Naive thymus-derived CD8-positive, alpha-beta T cell (primary cell): ENCODE data around the gene FCGR2B. TPM values are rescaled to one million over a fixed set of nuclear protein-coding genes. Genes with fewer than 3 reads are reported as not detected.
"Not testable (repeated sequence)": the region's sequence is repeated elsewhere in the genome, so short reads cannot be mapped to it uniquely, and the experiment has no call there.

Experiments
- ATAC-seq, 2 donors: fragments of 150-1000 bp; cut with Tn5 transposase in 1 of 2; sonication (Bioruptor Pico), chemical (Tn5 transposase) in 1 of 2; 1 replicate in 1 of 2; 2 replicates in 1 of 2; pipeline ENCODE4 v1.10.0; 2021; ENCODE audit warnings: mild to moderate bottlenecking in 2 of 2, moderate library complexity in 2 of 2
- POLR2A ChIA-PET: fragments of 350-600 bp; sonication (Branson Sonifier 250); formaldehyde crosslinking; loops from one replicate; lab custom pipeline; 2021; ENCODE audit warnings: antibody characterized with exemption; lab: Charles Lee
- DNase-seq, 10 donors: peaks; one replicate each; pipeline versions ENCODE4 v3.0.0 to v3.0.0-alpha.2; 2020 to 2022
- H3K27ac Mint-ChIP-seq, 10 donors: one replicate each; pipeline ENCODE4 v1.8.0; 2020 to 2022; ENCODE audit warnings: mild to moderate bottlenecking in 10 of 10, mixed read lengths in 10 of 10, moderate library complexity in 4 of 10, inconsistent platforms in 1 of 10
- H3K27me3 Mint-ChIP-seq, 5 donors: one replicate each; pipeline ENCODE4 v1.8.0; 2021 to 2022; ENCODE audit warnings: mixed read lengths in 5 of 5
- H3K36me3 Mint-ChIP-seq, 3 donors: one replicate each; pipeline ENCODE4 v1.8.0; 2020 to 2022; ENCODE audit warnings: mixed read lengths in 3 of 3, mild to moderate bottlenecking in 2 of 3, inconsistent platforms in 1 of 3
- H3K4me1 Mint-ChIP-seq, 4 donors: one replicate each; pipeline ENCODE4 v1.8.0; 2021 to 2022; ENCODE audit warnings: mixed read lengths in 4 of 4
- H3K4me3 Mint-ChIP-seq, 10 donors: one replicate each; pipeline ENCODE4 v1.8.0; 2020 to 2022; ENCODE audit warnings: mild to moderate bottlenecking in 10 of 10, mixed read lengths in 10 of 10, moderate library complexity in 6 of 10, inconsistent platforms in 1 of 10
- H3K9me3 Mint-ChIP-seq, 9 donors: one replicate each; pipeline ENCODE4 v1.8.0; 2020 to 2022; ENCODE audit warnings: mixed read lengths in 9 of 9, mild to moderate bottlenecking in 3 of 9, inconsistent platforms in 1 of 9, moderate library complexity in 1 of 9
- polyA plus RNA-seq, 3 donors: library from polyadenylated mRNA; unstranded; fragments of 300-500 nt; fragmentation: Illumina TruSeq; gene quantifications; one replicate each; pipeline ENCODE4 v1.2.3, GENCODE V29; 2021
- total RNA-seq, 8 experiments: library from RNA in 2 of 8; stranded (reverse) in 2 of 8; gene quantifications; one replicate each; pipeline ENCODE4 v1.2.3 and lab custom pipeline; 2021 to 2026

The FCGR2B gene
- total and polyA plus RNA-seq, 5 experiments from 2014 or later, result 0.16 to 3.5 (median 1.7) TPM; not detected in 1

DNA sequence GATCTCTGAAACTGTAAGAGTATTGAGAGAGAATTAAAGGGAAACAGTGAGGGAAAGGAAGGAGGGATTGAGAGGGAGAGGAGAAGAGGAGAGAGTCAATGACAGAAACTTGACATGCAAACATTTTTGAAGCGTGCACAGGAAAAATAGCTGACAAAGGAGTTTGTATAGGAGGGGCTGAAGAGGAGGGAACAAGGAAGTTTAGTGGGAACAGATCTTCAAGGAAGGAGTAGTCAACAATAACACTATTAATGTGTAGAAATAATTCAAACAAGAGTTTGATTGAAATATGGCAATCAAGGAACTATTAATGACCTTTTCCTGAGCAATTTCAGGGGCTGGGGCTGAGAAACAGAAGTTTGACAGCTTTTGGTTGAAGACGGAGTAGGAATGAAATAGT is 27.9 kb upstream of the FCGR2B start:
- DNase-seq, H3K27ac Mint-ChIP-seq, H3K9me3 Mint-ChIP-seq, H3K36me3 Mint-ChIP-seq, H3K27me3 Mint-ChIP-seq, ATAC-seq, H3K4me3 Mint-ChIP-seq: not testable (repeated sequence)
- POLR2A ChIA-PET, result interaction anchor here (0.7 kb wide), 1 partner anchor 24 kb away, joined by 3 read pairs; no protein-coding TSS in a partner anchor
- H3K4me1 Mint-ChIP-seq, result peaks cover 6 to 15% (median 12%) of the 10 kb centered on the region in 4 donors

- H3K36me3 Mint-ChIP-seq, H3K27me3 Mint-ChIP-seq, DNase-seq, POLR2A ChIA-PET, H3K9me3 Mint-ChIP-seq: not testable (repeated sequence)
- Mint-ChIP-seq H3K4me1 (peaks cover 6 to 15% (median 12%) of the 10 kb centered on the region in 4 donors), H3K27ac (peak overlapping the region in 4 of 10 donors; percentile 37 to 76 (median 62)), H3K4me3 (peak overlapping the region in 7 of 10 donors; percentile 14 to 62 (median 35))
- ATAC-seq, result peak; percentile 36 to 39
Observed at GRCh38 chr1:161636189-161636782, 26.7 kb upstream of the FCGR2B start.

DNA sequence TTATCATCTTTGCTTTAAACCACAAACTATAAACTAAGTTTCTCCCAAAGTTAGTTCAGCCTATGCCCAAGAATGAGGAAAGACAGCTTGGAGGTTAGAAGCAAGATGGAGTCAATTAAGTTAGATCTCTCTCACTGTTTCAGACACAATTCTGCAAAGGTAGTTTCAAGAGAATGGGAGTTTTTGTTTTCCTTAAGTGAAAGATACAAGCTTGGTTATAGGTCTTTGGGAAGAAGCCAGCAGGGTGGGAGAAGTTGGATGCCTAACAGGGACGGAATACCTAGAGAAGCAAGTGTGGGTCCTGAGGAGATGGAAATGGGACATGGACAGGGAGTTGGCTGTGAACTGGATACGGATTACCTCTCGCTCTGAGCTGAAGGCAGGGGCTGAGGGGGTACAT is 26.0 kb upstream of the FCGR2B start:
- ATAC-seq, H3K4me3 Mint-ChIP-seq, POLR2A ChIA-PET, DNase-seq, H3K27me3 Mint-ChIP-seq, H3K36me3 Mint-ChIP-seq, H3K9me3 Mint-ChIP-seq: not testable (repeated sequence)
- Mint-ChIP-seq H3K27ac (peak overlapping the region in 3 of 10 donors; percentile 41 to 60 (median 42)), H3K4me1 (peaks cover 6 to 15% (median 13%) of the 10 kb centered on the region in 4 donors)

DNA sequence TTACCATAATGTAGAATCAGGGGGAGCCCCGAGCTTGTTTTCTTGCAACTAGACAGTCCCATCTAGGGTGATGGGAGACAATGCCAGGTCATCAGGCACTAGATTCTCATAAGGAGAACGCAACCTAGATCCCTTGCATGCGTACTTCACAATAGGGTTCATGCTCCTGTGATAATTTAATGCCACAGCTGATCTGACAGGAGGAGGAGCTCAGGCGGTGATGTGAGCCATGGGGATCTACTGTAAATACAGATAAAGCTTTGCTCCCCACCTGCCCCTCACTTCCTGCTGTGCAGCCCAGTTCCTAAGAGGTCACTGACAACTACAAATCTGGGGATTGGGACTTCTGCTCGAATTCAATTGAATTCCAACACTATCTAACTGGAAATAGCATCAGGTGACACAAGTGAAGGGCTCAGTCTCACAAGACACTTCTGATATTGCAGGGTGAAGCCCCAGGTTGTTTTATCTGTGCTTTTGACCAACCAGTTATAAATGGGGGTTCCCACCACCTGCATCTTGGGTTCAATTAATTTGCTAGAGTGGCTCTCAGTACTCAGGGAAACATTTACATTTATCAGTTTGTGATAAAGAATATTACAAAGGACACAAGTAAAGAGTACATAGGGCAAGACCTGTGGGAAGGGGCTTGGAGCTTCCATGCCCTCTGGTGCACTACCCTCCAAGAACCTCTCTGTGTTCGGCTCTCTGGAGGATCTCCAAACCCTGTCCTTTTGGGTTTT is 24.5 kb upstream of the FCGR2B start:
- DNase-seq, H3K27ac Mint-ChIP-seq, POLR2A ChIA-PET, H3K36me3 Mint-ChIP-seq, H3K4me3 Mint-ChIP-seq, H3K9me3 Mint-ChIP-seq, ATAC-seq, H3K27me3 Mint-ChIP-seq: not testable (repeated sequence)
- peaks cover 11 to 25% (median 18%) of the 10 kb centered on the region in 4 donors for H3K4me1 Mint-ChIP-seq

DNA sequence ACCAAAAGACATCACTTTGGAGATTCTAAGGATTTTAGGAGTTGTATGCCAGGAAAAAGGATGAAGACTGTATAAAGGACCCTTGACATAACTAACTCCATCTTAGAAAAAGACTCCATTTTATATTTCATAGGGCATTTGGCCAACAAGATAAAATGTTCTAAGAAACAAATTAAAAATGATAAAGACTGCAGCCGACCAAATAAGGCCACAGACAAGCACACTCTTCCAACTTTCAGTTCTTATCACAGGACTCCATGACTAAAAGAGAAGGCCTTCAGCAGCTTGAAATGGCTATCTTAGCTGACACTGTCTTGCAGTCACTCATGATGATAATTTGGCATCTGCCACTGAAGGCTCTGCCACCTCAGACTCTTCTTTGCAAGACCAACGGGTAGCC is 23.7 kb upstream of the FCGR2B start:
- peaks cover 11 to 26% (median 18%) of the 10 kb centered on the region in 4 donors for H3K4me1 Mint-ChIP-seq
- POLR2A ChIA-PET, ATAC-seq, H3K4me3 Mint-ChIP-seq, H3K9me3 Mint-ChIP-seq, H3K27ac Mint-ChIP-seq, H3K27me3 Mint-ChIP-seq, H3K36me3 Mint-ChIP-seq, DNase-seq: not testable (repeated sequence)

- peak overlapping the region in 1 of 10 donors; percentile 3 for H3K27ac Mint-ChIP-seq
- peaks cover 3 to 21% (median 5%) of the 10 kb centered on the region in 5 donors for H3K27me3 Mint-ChIP-seq
- H3K36me3 Mint-ChIP-seq, POLR2A ChIA-PET, H3K9me3 Mint-ChIP-seq: not testable (repeated sequence)
- peak in 1 of 2 donors; percentile 36 for ATAC-seq
- peak overlapping the region in 3 of 10 donors; percentile 2 to 51 (median 10) for H3K4me3 Mint-ChIP-seq
- DNase-seq, result peak in 1 of 10 donors; percentile 21
- H3K4me1 Mint-ChIP-seq, result peaks cover 8 to 18% (median 10%) of the 10 kb centered on the region in 4 donors
Observed at GRCh38 chr1:161642697-161643096, 20.2 kb upstream of the FCGR2B start.

DNA sequence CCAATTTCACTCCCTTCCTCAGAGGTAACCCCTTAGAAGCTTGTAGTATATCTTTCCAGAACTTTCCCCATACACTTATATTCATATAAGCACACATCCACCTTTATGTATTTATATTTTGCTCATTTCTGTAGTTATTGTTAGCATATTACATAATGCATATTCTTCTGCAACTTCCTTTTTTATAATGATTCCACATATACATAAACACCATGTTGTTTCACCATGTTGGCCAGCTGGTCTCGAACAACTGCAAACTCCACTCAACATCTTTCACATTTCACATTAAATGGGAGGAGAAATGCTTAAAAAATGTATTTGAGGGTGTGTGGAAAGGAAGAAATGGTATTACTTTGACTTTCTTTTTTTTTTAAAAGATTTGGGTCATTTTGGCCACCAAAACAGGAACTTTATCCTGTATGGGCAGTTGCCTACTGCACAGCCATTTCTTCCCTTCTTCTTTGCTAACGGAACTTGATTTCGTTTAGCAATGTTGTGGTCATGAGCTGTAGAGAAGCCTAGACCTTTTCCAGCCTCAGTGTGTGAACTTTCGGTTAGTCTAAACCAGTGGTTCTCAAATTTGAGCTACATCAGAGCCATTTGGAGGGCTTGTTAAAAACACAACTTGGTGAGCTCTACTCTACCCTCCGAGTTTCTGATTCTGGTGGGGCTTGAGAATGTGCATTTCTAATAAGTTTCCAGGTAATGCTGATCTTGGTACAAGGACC is 19.3 kb upstream of the FCGR2B start:
- H3K4me1 Mint-ChIP-seq, result peaks cover 9 to 20% (median 13%) of the 10 kb centered on the region in 4 donors
- DNase-seq, H3K9me3 Mint-ChIP-seq, H3K4me3 Mint-ChIP-seq, ATAC-seq, H3K36me3 Mint-ChIP-seq, POLR2A ChIA-PET, H3K27ac Mint-ChIP-seq: not testable (repeated sequence)
- peaks cover 5 to 24% (median 5%) of the 10 kb centered on the region in 5 donors for H3K27me3 Mint-ChIP-seq

- DNase-seq, H3K36me3 Mint-ChIP-seq, H3K4me3 Mint-ChIP-seq, POLR2A ChIA-PET, H3K9me3 Mint-ChIP-seq, ATAC-seq, H3K27ac Mint-ChIP-seq: not testable (repeated sequence)
- Mint-ChIP-seq H3K4me1 (peaks cover 9 to 20% (median 13%) of the 10 kb centered on the region in 4 donors), H3K27me3 (peaks cover 5 to 24% (median 5%) of the 10 kb centered on the region in 5 donors)
Observed at GRCh38 chr1:161644855-161645254, 18.1 kb upstream of the FCGR2B start.

DNA sequence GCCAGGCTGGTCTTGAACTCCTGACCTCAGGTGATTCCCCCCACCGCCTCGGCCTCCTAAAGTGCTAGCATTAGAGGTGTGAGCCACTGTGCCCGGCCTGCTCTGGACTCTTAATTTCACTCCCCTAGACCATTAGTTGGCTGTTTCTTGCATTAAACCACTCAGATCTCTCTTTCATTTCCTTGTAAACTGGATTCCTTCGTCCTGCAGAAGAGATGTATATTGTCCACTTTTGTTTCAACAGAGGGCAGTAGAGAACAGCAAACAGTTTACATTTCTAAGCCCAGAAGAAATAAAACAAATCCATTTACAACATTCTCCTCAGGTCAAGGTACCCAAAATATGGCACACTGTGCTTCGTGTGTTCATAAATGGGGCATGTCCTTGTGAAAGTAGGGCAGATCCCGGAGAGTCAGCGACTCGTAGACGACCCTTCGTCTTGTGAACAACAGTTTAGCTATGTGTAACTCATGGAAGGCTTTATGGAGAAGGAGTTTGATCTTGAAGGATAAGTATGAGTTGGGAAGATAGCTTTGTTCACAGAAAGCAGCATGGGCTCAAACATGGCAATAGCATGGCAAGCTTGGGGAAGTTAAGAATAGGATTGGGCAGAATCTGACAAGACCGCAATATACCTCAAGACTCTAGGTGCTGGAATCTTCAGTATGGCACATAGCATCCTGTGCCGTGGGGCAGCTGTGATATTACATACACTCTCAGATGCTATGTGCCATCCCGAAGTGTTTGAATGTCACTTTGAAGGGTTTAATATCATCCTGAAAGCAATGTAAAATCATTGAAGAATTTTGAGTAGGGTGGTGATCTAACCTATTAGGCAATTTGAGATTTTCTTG is 15.2 kb upstream of the FCGR2B start:
- ATAC-seq (peak; percentile 68 to 73), DNase-seq (peak in 3 of 10 donors; percentile 37 to 47 (median 43))
- H3K4me1 Mint-ChIP-seq, result peaks cover 4 to 13% (median 7%) of the 10 kb centered on the region in 4 donors
- H3K9me3 Mint-ChIP-seq, H3K36me3 Mint-ChIP-seq, H3K27ac Mint-ChIP-seq, H3K4me3 Mint-ChIP-seq, POLR2A ChIA-PET: not testable (repeated sequence)
- peaks cover 3 to 24% (median 7%) of the 10 kb centered on the region in 5 donors for H3K27me3 Mint-ChIP-seq

DNA sequence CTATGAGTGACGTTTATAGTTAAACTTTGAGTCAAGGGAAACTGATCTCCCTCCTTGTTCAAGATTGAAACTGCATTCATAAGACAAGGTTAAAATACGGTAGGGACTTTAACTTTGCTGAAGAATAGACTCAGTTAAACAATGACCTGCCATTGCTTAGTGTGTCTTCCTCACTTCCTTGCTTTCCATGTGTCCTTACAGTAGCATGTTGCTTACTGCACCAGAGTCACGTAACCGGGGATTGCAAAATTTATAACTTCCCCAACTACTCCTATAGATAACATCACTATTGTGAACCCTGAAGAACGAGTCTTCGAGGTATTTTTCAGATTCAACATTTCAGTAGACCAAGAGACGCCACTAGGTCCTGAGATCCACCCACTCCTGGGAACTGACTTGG is 9.4 kb upstream of the FCGR2B start:
- POLR2A ChIA-PET, DNase-seq, ATAC-seq, H3K4me3 Mint-ChIP-seq, H3K27ac Mint-ChIP-seq, H3K9me3 Mint-ChIP-seq, H3K4me1 Mint-ChIP-seq, H3K36me3 Mint-ChIP-seq: not testable (repeated sequence)
- H3K27me3 Mint-ChIP-seq, result peaks cover 0 to 16% (median 2%) of the 10 kb centered on the region in 5 donors

DNA sequence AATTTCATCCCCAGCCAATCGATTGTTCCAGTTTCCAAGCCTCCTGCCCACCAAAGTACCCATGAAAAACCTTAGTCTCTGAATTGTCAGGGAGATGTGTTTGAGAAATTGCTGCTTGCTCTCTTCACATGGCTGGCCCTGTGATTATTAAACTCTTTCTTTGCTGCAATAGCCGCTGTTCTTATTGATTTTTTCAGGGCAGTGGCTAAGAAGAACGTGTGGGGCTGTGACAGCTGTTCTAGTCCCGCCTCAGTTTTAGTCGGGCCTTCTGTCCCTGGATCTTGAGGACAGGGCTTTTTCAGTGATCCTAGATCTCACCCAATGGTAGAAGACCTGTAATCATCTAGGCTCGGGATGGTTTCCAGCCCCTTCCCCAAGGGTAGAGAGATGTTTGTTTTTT is 9.0 kb upstream of the FCGR2B start:
- H3K27me3 Mint-ChIP-seq, result peaks cover 0 to 15% (median 2%) of the 10 kb centered on the region in 5 donors
- H3K27ac Mint-ChIP-seq, H3K4me1 Mint-ChIP-seq, H3K9me3 Mint-ChIP-seq, POLR2A ChIA-PET, H3K4me3 Mint-ChIP-seq, H3K36me3 Mint-ChIP-seq, DNase-seq, ATAC-seq: not testable (repeated sequence)

GRCh38 chr1:161658524-161658923 is 4.4 kb upstream of the FCGR2B start:
- ATAC-seq, DNase-seq, H3K36me3 Mint-ChIP-seq, H3K4me3 Mint-ChIP-seq, H3K4me1 Mint-ChIP-seq, H3K9me3 Mint-ChIP-seq, POLR2A ChIA-PET, H3K27me3 Mint-ChIP-seq, H3K27ac Mint-ChIP-seq: not testable (repeated sequence)
